GM21526 (cell line): ENCODE measurements around the gene SMAD6.

Source experiments
- ATAC-seq: cut with Tn5 transposase; IDR thresholded peaks from one replicate; pipeline ENCODE4 v1.9.1; 2021; ENCODE audit warnings: moderate library complexity; ENCODE audit not compliant: unreplicated experiment, low FRiP score

The SMAD6 gene

GRCh38 chr15:66831801-66832390, 129.9 kb downstream of the SMAD6 start:
- ATAC-seq: no peak
